Fibroblast of mammary gland (primary cell): Measurements from ENCODE around the gene CSNK1D.

Experiments used
- DNase-seq: peaks from one replicate; pipeline ENCODE4 v3.0.0-alpha.2; 2010; ENCODE audit warnings: low read depth
- H3K4me3 ChIP-seq: 2 replicates; pipeline ENCODE4 v1.5.1; 2011; ENCODE audit warnings: low read depth, mild to moderate bottlenecking, low read length, moderate library complexity; ENCODE audit not compliant: control insufficient read depth
- TF ChIP-seq, protein P1 (sequence below): conservative IDR thresholded peaks from 2 replicates; pipeline ENCODE4 v1.5.1; 2011; ENCODE audit warnings: low read depth, low read length, inconsistent platforms; ENCODE audit not compliant: control insufficient read depth, insufficient read depth

CSNK1D gene

DNA sequence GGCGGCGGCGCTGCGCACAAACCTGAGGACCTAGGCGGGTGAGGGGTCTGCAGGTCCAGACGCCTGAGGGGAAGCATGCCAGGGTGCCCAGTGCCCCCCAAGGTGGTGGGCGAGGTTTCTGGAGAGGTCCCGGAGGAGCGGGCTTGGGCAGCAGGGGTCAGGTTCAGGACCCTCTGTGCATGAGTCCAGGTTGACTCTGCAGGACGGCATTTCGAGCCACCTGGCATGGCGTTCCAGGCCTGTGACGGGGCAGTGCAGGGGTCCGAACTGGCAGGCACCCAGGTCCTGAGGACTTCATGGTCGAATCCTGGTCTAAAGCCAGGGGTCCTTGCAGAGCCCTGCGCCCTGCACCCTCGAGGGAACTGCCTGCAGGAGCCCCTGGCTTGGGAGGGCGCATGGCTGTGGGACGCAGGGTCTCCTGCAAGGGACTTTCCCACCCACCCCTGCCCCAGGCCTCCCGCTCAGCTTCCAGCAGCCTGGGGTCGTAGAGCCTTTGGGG lies 41.1 kb downstream of the CSNK1D start:
- DNase-seq = no peak
- TF ChIP-seq, protein P1, sequence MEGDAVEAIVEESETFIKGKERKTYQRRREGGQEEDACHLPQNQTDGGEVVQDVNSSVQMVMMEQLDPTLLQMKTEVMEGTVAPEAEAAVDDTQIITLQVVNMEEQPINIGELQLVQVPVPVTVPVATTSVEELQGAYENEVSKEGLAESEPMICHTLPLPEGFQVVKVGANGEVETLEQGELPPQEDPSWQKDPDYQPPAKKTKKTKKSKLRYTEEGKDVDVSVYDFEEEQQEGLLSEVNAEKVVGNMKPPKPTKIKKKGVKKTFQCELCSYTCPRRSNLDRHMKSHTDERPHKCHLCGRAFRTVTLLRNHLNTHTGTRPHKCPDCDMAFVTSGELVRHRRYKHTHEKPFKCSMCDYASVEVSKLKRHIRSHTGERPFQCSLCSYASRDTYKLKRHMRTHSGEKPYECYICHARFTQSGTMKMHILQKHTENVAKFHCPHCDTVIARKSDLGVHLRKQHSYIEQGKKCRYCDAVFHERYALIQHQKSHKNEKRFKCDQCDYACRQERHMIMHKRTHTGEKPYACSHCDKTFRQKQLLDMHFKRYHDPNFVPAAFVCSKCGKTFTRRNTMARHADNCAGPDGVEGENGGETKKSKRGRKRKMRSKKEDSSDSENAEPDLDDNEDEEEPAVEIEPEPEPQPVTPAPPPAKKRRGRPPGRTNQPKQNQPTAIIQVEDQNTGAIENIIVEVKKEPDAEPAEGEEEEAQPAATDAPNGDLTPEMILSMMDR = no peak
- peak overlapping the region; percentile 63 for H3K4me3 ChIP-seq

DNA sequence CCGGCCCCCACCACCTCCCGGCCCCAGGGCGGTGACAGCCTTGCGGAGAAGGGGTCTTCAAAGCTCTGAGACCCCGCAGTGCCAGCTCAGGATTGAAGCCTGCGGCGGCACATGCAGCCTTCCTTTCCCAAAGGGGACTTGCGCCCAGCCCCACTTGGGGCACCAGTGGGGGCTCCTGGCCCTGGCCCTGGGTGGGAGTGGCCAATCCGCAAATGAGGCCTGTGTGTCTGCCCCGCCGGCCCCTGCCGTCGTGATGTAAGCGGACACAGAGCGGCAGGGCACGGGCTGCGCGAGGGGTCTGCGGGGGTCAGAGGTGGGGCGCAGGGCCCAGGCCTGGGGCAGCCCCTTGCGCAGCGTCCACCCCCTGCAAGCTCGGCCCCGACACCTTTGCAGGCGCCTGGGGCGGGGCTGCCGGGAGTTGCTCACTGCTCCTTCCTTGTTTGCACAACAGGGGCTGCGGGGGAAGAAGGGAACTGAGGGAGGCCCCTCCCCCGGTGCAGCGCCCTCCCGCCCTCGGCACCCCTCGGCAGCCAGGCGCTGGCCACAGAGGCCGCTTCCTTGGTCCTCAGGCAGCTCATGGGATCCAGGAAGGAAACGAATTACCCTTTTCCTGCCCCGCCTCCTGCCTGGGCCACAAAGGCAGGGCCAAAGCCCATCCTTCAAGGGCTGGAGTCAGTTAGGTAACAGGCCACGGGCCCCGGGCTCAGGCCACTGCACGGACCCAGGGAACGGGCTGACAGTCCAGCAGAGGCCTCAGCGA lies 41.8 kb downstream of the CSNK1D start:
- peak; percentile 82 for DNase-seq
- H3K4me3 ChIP-seq = peak overlapping the region; percentile 63
- TF ChIP-seq, protein P1 = no peak

DNA sequence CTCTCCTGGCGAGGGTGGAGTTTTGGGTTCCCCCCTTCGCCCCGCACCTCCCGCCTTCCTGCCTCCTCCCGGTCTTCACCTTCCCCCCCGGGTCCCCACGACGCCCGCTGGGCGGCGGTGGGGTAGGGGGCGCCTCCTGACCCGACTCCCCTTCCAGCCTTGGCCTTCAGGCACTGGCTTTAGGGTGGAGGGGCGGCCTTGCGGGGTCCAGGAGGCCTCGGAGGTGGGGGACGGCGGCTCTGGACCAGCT lies 42.3 kb downstream of the CSNK1D start:
- TF ChIP-seq, protein P1 = no peak
- no peak for DNase-seq
- H3K4me3 ChIP-seq = peak overlapping the region; percentile 63

DNA sequence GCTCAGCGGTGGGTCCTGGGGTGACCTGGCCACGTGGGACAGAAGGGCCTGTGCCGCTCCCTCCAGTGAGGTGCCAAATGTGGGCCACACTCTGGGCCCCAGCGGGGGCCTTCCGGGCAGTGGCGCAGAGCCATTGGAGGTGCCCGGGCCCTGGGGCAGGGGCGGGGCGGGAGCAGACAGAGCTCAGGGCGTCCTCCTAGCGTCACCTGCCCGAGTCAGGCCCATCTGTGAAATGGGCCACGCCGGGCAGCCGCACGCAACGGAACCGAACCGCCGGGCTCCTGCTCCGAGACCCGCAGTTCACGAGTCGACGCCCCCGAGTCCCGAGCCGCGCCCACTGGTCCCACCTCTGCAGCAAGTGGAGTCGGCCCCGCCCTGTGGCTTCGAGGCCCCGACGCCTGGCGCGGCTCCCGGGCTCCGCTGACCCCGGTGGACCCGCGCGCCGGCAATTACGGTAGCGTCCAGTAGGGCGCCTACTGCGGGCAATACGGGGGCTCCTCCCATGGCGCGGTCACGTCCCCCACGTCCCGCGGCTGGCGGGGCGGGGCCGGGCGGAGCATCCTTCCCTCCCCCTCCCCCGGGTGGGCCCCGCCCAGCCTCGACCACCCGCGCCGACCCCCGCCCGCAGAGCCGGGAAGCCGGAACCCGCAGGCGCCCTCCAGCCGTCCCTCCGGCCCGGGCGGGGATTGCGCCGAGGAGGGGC lies 42.7 kb downstream of the CSNK1D start:
- peak; percentile 84 for DNase-seq
- peak overlapping the region; percentile 85 for H3K4me3 ChIP-seq
- TF ChIP-seq, protein P1 = no peak

DNA sequence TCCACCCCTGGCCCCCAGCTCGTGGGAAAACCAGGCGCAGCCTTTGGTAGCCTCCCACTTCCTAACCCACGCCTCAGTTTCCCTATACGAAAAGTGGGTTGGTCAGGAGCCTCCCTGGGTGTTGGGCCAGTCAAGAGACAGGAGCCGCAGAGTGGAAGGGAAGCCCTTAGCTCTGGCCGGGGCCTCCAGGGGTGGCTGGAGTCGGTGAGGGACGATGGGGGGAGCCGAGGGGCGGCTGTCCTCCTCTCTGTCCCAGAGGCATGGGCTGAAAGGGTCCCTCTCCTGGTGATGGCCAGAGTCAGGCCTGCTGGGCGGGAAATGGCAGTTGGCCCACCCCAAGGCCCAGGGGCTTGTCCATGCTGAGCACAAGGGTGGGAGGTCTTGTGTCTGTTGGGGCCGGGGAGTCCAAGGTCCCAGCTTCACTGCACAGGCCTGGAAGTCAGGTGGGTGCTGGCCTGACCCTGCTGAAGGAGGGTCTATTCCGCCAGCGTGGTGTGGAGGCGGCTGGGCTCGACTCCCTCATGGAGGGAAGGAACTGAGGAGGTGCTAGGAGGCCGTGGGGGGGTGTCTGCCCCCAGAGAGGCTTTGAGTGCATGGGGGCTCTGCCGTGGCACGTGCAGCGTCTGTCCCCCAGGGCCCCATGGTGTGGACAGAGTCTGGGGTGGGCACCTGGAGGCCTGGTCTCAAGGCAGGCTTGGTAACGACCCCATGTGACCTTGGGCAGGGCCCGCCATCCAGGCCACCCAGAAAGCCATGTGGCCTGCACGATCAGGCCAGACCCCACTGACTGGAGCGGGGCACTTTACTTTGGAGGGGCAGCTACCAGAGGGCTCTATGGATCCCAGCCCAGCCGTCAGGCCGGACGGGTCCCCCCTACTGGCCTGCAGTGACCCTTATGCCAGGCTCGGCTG lies 43.5 kb downstream of the CSNK1D start:
- DNase-seq = no peak

More for the DNA sequence above, 43.5 kb downstream of the CSNK1D start:
- TF ChIP-seq, protein P1 = no peak
- peak overlapping the region; percentile 85 for H3K4me3 ChIP-seq
